Liver (tissue), 9 donors: ENCODE measurements around the gene GBE1. TPM values are rescaled to one million over a fixed set of nuclear protein-coding genes. Genes with fewer than 3 reads are reported as not detected.

Experiments
- DNase-seq: peaks from one replicate; pipeline ENCODE4 v3.0.0-alpha.2; 2017; ENCODE audit warnings: low spot score
- H3K27ac ChIP-seq, 2 donors: one replicate each; pipeline ENCODE4 v1.7.0; 2013; ENCODE audit warnings: inconsistent platforms in 2 of 2, low read length in 2 of 2, control low read depth in 1 of 2, low read depth in 1 of 2, mild to moderate bottlenecking in 1 of 2
- H3K27me3 ChIP-seq, 4 donors: one replicate each; pipeline versions ENCODE4 v1.6.1 to v1.7.0; 2013; ENCODE audit warnings: low read length in 3 of 4, inconsistent platforms in 1 of 4, mild to moderate bottlenecking in 1 of 4, moderate library complexity in 1 of 4; ENCODE audit not compliant: control insufficient read depth in 4 of 4, insufficient read depth in 4 of 4
- H3K36me3 ChIP-seq, 4 donors: one replicate each; pipeline versions ENCODE4 v1.6.1 to v1.7.0; 2013; ENCODE audit warnings: low read length in 3 of 4, mild to moderate bottlenecking in 3 of 4, low read depth in 1 of 4, moderate library complexity in 1 of 4; ENCODE audit not compliant: control insufficient read depth in 4 of 4, insufficient read depth in 3 of 4
- H3K4me1 ChIP-seq, 4 donors: one replicate each; pipeline versions ENCODE4 v1.6.1 to v1.7.0; 2013; ENCODE audit warnings: low read length in 3 of 4, mild to moderate bottlenecking in 3 of 4, moderate library complexity in 1 of 4; ENCODE audit not compliant: control insufficient read depth in 4 of 4, insufficient read depth in 4 of 4
- H3K4me3 ChIP-seq, 3 donors: one replicate each; pipeline versions ENCODE4 v1.6.1 to v1.7.0; 2013; ENCODE audit warnings: low read length in 3 of 3, control low read depth in 1 of 3, low read depth in 1 of 3, mild to moderate bottlenecking in 1 of 3
- H3K9ac ChIP-seq, 2 donors: one replicate each; pipeline ENCODE4 v1.7.0; 2013; ENCODE audit warnings: low read length in 2 of 2, mild to moderate bottlenecking in 2 of 2, moderate library complexity in 2 of 2, control low read depth in 1 of 2, low read depth in 1 of 2
- H3K9me3 ChIP-seq, 4 donors: one replicate each; pipeline versions ENCODE4 v1.6.1 to v1.7.0; 2013; ENCODE audit warnings: low read length in 3 of 4; ENCODE audit not compliant: control insufficient read depth in 4 of 4
- FOXA1 ChIP-seq: IDR thresholded peaks from 2 replicates; pipeline ENCODE4 v1.6.1; 2016; ENCODE audit warnings: antibody characterized with exemption
- FOXA2 ChIP-seq: IDR thresholded peaks from 2 replicates; pipeline ENCODE4 v1.6.1; 2016; ENCODE audit warnings: antibody characterized with exemption
- HNF4A ChIP-seq, 2 donors: conservative IDR thresholded peaks; 2 replicates each; pipeline ENCODE4 v1.6.1; 2016; ENCODE audit warnings: antibody characterized with exemption in 2 of 2, mild to moderate bottlenecking in 2 of 2
- HNF4G ChIP-seq: IDR thresholded peaks from 2 replicates; pipeline ENCODE4 v1.6.1; 2016; ENCODE audit warnings: antibody characterized with exemption
- JUND ChIP-seq, 2 donors: IDR thresholded peaks; 2 replicates each; pipeline ENCODE4 v1.6.1; 2016; ENCODE audit warnings: antibody characterized with exemption in 2 of 2
- NR2F2 ChIP-seq: IDR thresholded peaks from 2 replicates; pipeline ENCODE4 v1.6.1; 2016; ENCODE audit warnings: antibody characterized with exemption
- SP1 ChIP-seq: IDR thresholded peaks from 2 replicates; pipeline ENCODE4 v1.6.1; 2018; ENCODE audit warnings: antibody characterized with exemption, mild to moderate bottlenecking
- TAF1 ChIP-seq: conservative IDR thresholded peaks from 2 replicates; pipeline ENCODE4 v1.6.1; 2016; ENCODE audit warnings: antibody characterized with exemption, mild to moderate bottlenecking
- YY1 ChIP-seq: IDR thresholded peaks from 2 replicates; pipeline ENCODE4 v1.6.1; 2016; ENCODE audit warnings: antibody characterized with exemption, mild to moderate bottlenecking
- WGBS: extraction: QIAGEN DNeasy Blood & Tissue Kit; methylation state at CpG from one replicate; pipeline ENCODE4 v1.1.7; 2013; 5-methylcytosine and 5-hydroxymethylcytosine counted together
- polyA plus RNA-seq, 2 donors: library from polyadenylated mRNA; stranded (reverse) in 1 of 2; unstranded in 1 of 2; fragments of 200-250 nt in 1 of 2; fragments of >200 nt in 1 of 2; fragmentation: Nextera tagmentation in 1 of 2; extraction: Ambion mirVana in 1 of 2; gene quantifications; one replicate each; pipeline versions ENCODE4 v1.2.1 to v1.2.3, GENCODE V29; 2013 to 2015
- total RNA-seq, 2 donors: library from RNA; depleted of rRNA; stranded (reverse); fragments of >200 nt; gene quantifications; one replicate each; pipeline ENCODE4 v1.2.3, GENCODE V29; 2014
- TF ChIP-seq, protein P1 (sequence below): IDR thresholded peaks from 2 replicates; pipeline ENCODE4 v1.6.1; 2016; ENCODE audit warnings: antibody characterized with exemption
- TF ChIP-seq, protein P2 (sequence below): fragments of 150-350 bp; IDR thresholded peaks from 2 replicates; pipeline ENCODE4 v1.5.1; 2017; ENCODE audit warnings: improper control_type of control experiment, low read depth, low read length; ENCODE audit not compliant: missing input control
- TF ChIP-seq, protein P3 (sequence below): IDR thresholded peaks from 2 replicates; pipeline ENCODE4 v1.6.1; 2016; ENCODE audit warnings: antibody characterized with exemption
- TF ChIP-seq, protein P4 (sequence below): IDR thresholded peaks from 2 replicates; pipeline ENCODE4 v1.6.1; 2016; ENCODE audit warnings: antibody characterized with exemption
- donor health status: healthy.
- donor health status: healthy.
- donor health status: healthy.
- donor health status: healthy.
- donor health status: healthy.

GBE1 gene
- total and polyA plus RNA-seq, 4 donors = 22.5 to 95.6 (median 25.8) TPM

DNA sequence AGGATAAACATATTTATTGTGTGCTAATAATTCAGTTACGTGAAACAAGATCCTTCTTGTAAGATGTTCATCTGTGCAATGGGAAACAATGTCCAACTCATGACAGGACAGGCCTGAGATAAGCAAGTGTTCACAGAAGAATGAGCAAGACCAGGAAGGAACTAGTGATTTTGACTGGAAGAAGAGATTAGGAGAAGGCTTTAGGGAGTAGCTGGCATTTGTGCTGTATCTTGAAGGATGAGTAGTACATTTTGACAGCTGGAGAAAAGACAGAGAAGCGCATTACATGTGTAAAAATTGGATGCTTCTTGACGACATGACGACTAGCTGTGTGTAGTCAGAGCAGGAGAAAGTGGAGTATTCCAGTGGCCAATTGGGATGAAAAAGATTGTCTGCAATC lies 48.4 kb downstream of the GBE1 start:
- Histone ChIP-seq H3K27ac (no peak overlapping the region), H3K27me3 (no peaks in the 10 kb centered on the region), H3K4me1 (peaks cover 2 to 15% (median 5%) of the 10 kb centered on the region in 4 donors), H3K4me3 (no peak overlapping the region), H3K36me3 (peaks cover 0 to 2% (median 0%) of the 10 kb centered on the region in 4 donors), H3K9me3 (peaks cover 0 to 2% (median 0%) of the 10 kb centered on the region in 4 donors), H3K9ac (no peak overlapping the region)
- 96% methylated on average over 4 of the region's 4 CpGs for WGBS
- TF ChIP-seq, protein P1, sequence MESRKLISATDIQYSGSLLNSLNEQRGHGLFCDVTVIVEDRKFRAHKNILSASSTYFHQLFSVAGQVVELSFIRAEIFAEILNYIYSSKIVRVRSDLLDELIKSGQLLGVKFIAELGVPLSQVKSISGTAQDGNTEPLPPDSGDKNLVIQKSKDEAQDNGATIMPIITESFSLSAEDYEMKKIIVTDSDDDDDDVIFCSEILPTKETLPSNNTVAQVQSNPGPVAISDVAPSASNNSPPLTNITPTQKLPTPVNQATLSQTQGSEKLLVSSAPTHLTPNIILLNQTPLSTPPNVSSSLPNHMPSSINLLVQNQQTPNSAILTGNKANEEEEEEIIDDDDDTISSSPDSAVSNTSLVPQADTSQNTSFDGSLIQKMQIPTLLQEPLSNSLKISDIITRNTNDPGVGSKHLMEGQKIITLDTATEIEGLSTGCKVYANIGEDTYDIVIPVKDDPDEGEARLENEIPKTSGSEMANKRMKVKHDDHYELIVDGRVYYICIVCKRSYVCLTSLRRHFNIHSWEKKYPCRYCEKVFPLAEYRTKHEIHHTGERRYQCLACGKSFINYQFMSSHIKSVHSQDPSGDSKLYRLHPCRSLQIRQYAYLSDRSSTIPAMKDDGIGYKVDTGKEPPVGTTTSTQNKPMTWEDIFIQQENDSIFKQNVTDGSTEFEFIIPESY = no peak
- no peak for TF ChIP-seq YY1
- TF ChIP-seq, protein P2, sequence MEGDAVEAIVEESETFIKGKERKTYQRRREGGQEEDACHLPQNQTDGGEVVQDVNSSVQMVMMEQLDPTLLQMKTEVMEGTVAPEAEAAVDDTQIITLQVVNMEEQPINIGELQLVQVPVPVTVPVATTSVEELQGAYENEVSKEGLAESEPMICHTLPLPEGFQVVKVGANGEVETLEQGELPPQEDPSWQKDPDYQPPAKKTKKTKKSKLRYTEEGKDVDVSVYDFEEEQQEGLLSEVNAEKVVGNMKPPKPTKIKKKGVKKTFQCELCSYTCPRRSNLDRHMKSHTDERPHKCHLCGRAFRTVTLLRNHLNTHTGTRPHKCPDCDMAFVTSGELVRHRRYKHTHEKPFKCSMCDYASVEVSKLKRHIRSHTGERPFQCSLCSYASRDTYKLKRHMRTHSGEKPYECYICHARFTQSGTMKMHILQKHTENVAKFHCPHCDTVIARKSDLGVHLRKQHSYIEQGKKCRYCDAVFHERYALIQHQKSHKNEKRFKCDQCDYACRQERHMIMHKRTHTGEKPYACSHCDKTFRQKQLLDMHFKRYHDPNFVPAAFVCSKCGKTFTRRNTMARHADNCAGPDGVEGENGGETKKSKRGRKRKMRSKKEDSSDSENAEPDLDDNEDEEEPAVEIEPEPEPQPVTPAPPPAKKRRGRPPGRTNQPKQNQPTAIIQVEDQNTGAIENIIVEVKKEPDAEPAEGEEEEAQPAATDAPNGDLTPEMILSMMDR = no peak
- TF ChIP-seq HNF4G = no peak
- TF ChIP-seq HNF4A (conservative IDR thresholded peaks at IDR 0.05) = no peak
- no peak for TF ChIP-seq FOXA2
- TF ChIP-seq FOXA1 = no peak
- TF ChIP-seq JUND (IDR thresholded peaks at IDR 0.05) = no peak
- TF ChIP-seq SP1 = no peak
- TF ChIP-seq, protein P3, sequence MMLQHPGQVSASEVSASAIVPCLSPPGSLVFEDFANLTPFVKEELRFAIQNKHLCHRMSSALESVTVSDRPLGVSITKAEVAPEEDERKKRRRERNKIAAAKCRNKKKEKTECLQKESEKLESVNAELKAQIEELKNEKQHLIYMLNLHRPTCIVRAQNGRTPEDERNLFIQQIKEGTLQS = no peak
- TF ChIP-seq, protein P4, sequence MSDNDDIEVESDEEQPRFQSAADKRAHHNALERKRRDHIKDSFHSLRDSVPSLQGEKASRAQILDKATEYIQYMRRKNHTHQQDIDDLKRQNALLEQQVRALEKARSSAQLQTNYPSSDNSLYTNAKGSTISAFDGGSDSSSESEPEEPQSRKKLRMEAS = no peak
- no peak for TF ChIP-seq NR2F2
- no peak for DNase-seq

DNA sequence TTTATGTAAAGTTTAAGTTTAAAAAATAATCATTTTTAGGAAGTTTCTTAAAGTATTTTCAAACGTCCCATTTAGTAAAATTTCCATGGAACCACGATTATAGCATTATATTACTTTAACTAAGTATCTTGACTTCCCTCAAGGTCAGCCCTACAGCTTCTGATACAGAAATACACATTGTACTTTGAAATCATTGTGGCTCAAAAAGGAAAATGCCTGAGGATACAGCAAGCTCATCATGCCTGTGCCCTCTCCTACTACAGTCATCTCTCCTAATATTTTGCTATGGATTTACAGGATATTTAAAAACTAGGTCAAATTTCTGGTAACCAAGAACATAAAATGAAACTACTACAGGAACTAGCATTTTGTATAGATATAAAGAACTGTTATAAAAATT lies 51.8 kb downstream of the GBE1 start:
- Histone ChIP-seq H3K27ac (no peak overlapping the region), H3K4me1 (peaks cover 0 to 4% (median under 1%) of the 10 kb centered on the region in 4 donors), H3K4me3 (no peak overlapping the region), H3K9me3 (no peaks in the 10 kb centered on the region), H3K27me3 (no peaks in the 10 kb centered on the region), H3K9ac (no peak overlapping the region), H3K36me3 (peaks cover 0 to 2% (median 0%) of the 10 kb centered on the region in 4 donors)
- TF ChIP-seq JUND (IDR thresholded peaks at IDR 0.05) (no peak), TAF1 (no peak), FOXA2 (no peak), HNF4G (no peak)
- TF ChIP-seq, protein P3 = no peak
- TF ChIP-seq, protein P4 = no peak
- TF ChIP-seq, protein P1 = no peak
- WGBS = 82% methylated on average over 2 of the region's 2 CpGs
- DNase-seq = no peak
